ENCODE results near the gene NXN.

DNA sequence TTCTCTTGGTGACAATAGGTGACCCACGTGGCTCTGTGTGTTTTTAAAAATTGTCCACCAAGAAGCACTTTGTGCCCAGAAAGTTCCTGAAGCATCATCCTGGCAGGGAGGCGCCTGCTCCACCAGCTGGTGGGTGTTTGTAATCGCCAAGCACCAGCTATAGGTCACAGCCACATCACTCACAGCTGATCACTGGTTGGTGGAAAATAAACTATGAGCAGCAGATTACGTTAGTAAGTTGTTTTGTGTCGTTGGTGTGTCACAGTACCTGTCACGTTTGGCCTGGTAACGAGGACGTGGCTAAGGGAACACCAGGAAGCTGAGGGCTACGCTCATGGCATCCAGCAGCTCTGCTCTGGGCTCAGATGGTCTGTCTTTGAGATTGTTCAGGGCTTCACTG, 187.3 kb downstream of the NXN start:
- TF ChIP-seq, protein P1, sequence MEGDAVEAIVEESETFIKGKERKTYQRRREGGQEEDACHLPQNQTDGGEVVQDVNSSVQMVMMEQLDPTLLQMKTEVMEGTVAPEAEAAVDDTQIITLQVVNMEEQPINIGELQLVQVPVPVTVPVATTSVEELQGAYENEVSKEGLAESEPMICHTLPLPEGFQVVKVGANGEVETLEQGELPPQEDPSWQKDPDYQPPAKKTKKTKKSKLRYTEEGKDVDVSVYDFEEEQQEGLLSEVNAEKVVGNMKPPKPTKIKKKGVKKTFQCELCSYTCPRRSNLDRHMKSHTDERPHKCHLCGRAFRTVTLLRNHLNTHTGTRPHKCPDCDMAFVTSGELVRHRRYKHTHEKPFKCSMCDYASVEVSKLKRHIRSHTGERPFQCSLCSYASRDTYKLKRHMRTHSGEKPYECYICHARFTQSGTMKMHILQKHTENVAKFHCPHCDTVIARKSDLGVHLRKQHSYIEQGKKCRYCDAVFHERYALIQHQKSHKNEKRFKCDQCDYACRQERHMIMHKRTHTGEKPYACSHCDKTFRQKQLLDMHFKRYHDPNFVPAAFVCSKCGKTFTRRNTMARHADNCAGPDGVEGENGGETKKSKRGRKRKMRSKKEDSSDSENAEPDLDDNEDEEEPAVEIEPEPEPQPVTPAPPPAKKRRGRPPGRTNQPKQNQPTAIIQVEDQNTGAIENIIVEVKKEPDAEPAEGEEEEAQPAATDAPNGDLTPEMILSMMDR (IDR thresholded peaks at IDR 0.05): no peak
- peak; percentile 41 for TF ChIP-seq POLR2AphosphoS5 (IDR thresholded peaks at IDR 0.05)

All from gastroesophageal sphincter (tissue), 3 donors.